GM18858 (cell line): ENCODE data around the gene NTSR1.

Experiments used
- ATAC-seq: cut with Tn5 transposase; IDR thresholded peaks from one replicate; pipeline ENCODE4 v1.9.1; 2021; ENCODE audit not compliant: unreplicated experiment

NTSR1 gene

DNA sequence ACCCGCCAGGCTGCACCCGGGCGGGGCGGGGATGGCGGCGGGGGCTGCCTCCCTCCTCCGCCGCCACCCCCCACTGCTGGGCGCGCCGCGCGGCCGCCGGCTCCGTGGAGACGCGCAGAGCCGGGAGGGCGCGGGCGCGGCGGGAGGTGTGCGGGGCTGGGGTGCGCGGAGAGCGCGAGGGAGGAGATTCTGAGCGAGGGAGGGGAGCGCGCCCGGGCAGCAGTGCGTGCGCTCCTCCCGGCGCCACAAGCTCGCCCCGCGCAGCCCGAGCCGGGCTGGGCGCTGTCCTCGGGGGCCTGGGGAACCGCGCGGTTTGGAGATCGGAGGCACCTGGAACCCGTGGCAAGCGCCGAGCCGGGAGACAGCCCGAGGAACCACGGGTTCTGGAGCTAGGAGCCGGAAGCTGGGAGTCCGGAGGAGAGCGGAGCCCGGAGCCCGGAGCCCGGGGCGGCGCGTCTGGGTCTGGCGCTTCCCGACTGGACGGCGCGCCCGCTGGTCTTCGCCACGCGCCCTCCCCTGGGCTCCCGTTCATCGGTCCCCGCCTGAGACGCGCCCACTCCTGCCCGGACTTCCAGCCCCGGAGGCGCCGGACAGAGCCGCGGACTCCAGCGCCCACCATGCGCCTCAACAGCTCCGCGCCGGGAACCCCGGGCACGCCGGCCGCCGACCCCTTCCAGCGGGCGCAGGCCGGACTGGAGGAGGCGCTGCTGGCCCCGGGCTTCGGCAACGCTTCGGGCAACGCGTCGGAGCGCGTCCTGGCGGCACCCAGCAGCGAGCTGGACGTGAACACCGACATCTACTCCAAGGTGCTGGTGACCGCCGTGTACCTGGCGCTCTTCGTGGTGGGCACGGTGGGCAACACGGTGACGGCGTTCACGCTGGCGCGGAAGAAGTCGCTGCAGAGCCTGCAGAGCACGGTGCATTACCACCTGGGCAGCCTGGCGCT lies at the start of gene NTSR1:
TSS of gene NTSR1 (plus strand) at position 246 of the 946 bp plus-strand sequence. CDS start at position 618, 372 bp downstream.
- no peak for ATAC-seq

DNA sequence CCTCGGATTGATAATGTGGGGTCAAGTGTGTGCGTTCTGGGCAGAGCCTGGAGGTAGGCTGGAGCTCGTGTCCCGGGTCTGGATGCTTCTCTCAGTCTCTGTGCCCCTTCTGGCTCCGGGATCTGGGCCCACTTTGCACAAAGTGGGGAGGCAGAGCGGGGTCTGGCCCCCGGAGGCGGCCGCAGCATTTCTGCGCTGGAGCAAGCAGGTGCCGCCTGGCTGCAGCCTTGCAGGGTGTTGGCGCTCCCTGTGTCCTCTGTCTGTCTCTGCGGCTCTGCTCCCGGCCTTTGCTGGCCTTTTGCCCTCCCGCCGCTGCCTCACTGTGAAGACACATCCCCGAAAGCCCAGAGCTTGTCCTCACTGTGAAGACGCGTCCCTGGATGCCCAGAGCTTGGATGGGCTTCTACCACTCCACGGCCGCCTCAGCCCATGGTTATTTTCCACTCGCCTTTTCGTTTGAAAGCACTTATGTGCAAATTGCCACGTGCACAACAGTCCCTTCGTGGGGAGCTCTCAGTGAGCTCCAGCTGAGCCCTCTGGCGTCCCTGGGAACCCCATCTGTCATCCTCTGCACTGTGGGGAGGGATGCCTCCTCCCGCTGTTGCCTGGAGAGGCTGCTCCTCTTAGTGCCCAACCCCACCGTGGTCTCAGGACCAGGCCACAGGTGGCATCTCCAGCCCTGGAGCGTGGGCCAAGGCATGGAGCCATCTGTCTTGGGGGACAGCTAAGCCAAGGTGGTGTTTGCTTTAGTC lies 49.0 kb upstream of the NTSR1 start:
- ATAC-seq: no peak

DNA sequence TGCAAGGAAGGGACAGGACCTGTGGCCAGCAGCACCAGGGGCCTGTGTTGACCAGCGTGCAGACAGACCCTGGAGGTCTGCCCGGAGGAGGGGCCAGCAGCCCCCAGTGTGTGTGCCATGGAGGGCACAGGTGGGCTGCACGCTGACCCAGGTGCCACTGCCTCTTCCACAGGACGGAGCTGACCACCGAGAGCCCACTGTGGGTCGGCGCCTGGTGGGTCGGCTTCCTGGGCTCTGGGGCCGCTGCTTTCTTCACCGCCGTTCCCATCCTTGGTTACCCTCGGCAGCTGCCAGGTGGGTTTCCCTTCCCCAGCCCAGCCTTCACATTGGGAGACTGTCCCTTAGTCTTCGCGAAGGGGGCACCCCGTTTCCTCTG lies 48.4 kb upstream of the NTSR1 start:
- ATAC-seq: no peak

DNA sequence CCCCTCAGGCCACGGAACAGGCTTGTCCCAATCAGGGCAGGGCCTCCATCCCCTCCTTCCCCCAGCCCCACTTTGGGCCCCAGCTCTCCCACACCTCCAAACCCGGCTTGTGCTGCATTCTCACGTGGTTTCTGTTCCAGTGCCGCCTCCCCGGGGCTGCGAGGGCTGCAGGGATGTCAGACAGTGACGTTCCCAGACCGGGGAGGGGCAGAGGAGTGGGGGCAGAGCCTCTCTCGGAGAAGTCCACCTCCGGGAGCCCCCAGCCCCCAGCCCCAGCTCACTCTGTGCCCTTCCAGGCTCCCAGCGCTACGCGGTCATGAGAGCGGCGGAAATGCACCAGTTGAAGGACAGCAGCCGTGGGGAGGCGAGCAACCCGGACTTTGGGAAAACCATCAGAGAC lies 47.9 kb upstream of the NTSR1 start:
- ATAC-seq: no peak

DNA sequence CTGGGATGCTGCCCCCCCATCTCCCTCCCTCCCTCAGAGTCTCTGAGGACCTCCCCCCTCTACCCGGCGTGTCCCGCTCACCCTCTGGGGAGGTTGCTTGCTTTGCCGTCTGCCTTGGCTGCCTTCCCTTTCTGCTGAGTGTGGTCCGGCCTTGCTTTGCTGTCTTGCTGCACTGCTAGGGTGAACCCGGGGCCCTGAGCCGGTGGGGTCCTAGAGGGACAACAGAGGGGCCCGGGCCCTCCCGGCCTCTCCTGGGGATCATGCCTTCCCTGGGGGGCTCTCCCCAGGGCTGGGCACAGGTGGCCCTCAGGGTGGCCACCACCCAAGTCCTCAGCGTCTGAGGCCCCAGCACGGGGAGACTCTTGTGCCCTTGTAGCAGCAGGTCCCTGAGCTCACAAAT lies 47.0 kb upstream of the NTSR1 start:
- ATAC-seq: no peak

DNA sequence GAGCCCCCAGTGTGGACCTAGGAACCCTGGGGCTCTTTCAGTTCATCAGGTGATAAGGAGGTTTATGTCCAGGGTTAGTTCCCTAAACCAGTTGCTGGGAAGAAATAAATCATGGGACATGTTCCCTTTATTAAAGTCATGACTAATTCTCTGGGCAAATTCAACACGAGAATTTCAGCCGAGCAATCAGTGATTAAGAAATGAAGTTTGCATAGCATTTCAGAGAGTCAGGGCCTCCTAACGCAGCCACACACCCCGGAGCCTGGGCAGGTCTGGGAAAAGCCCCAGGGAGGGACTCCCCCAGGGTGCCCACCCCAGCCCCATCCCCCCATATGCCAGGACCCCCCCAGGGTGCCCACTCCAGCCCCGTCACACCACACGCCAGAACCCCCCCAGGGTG lies 46.2 kb upstream of the NTSR1 start:
- no peak for ATAC-seq

DNA sequence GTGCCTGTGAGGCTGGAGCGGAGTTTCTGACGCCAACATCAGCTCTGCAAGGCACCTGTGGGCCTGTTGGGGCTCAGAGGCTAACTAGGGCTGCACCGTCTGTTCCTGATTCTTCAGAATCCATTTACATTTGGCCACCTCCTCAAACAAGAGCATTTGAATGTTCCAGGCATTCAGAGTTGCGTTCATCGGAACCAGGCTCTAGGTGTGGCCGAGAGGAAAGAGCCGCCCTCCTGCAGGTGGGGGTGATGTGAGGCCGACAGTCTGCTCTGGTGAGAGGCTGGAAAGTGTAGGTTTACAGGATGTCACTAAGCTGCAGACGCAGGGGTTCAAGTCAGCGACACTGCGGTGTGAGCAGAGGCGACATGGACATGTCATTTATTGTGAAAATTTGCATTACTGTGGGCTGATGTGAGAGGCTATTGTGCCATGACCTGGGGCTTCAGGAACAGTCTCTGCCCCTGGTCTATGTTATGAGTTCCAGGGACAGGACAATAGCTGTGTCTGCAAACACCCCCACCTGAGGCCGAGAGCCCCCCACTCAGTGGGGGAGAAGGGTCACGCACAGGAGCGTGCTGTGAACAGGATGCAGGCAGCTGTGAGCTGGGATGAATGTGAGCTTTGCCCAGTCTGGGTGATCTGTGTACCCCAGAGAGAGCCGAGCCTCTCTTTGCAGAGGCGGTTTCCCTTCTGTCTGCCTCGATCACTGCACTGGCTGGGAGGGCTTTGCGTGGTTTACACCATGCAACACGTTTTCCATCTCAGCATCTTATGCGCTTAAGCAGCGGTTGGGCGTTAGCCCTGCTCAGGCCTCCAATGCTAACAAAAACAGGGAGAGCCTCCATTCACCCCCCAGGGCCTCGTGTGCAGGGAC lies 45.3 kb upstream of the NTSR1 start:
- no peak for ATAC-seq

DNA sequence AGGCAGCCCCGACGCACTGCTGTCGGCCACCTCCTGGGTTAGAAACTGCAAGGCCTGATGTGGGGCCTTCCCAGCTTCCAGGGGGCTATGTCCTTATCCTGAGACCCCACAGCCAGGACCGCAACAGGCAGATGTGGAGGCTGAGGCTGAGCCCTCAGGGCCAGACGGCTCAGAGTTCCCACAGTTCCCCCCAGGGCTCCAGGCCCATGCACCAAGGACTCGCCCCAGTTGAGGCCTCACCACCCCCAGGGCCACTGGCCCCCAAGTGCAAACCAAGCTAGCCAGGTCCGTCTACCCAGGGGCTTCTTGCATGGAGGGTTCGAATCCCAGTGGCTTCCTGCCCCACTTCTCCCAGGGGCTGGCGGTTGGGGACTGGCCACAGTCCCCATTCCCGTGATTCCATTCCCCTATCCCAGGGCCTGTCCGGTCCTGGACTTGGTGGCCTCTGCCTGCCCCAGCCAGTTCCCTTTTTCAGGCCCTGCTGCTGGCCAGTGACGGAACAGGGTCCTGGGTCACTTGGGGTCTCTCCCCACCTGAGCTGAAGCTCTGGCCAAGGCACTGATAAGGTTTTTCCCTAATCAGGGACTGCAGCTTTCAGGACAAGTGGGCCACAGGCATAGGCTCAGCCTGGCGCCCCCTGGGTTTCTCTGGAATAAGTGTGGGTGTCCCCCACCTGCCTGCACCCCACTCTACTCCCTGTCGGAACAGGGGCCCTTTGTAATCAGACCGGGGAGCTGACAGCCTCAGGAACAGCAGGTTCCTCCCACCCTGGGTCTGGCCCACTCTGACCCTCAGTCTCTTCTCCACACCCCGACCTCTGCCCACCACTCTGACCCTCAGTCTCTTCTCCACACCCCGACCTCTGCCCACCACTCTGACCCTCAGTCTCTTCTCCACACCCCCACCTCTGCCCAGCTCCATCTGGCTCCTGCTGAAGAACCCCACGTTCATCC lies 44.3 kb upstream of the NTSR1 start:
- ATAC-seq: no peak

DNA sequence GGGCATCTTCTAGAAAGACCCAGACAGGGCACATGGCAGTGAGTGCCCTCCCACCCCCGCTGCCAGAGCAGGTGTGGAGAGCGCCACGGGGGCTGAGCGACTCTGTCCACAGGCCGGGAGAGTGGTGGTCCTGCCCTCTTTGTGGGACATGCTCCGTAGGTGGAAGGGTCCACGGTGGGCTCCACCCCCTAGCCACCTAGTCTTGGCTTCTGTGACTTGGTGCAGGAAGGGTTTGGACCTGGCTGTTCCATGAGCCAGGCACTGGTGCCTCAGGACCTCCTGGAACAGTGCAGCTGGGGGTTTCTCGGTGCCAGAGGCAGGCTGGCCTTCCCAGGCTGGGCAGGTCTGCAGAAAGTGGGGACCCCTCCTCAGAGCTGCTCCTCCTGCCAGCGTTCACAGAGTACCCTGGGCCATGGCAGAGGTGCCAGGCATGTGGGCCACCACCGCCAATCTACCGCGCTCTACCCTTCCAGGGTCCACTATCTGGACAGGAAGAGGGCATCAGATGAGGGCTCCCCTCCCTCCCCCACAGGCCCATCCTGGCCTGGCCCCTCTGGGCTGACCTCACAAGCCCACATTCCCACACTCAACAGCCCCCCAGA lies 43.4 kb upstream of the NTSR1 start:
- no peak for ATAC-seq

DNA sequence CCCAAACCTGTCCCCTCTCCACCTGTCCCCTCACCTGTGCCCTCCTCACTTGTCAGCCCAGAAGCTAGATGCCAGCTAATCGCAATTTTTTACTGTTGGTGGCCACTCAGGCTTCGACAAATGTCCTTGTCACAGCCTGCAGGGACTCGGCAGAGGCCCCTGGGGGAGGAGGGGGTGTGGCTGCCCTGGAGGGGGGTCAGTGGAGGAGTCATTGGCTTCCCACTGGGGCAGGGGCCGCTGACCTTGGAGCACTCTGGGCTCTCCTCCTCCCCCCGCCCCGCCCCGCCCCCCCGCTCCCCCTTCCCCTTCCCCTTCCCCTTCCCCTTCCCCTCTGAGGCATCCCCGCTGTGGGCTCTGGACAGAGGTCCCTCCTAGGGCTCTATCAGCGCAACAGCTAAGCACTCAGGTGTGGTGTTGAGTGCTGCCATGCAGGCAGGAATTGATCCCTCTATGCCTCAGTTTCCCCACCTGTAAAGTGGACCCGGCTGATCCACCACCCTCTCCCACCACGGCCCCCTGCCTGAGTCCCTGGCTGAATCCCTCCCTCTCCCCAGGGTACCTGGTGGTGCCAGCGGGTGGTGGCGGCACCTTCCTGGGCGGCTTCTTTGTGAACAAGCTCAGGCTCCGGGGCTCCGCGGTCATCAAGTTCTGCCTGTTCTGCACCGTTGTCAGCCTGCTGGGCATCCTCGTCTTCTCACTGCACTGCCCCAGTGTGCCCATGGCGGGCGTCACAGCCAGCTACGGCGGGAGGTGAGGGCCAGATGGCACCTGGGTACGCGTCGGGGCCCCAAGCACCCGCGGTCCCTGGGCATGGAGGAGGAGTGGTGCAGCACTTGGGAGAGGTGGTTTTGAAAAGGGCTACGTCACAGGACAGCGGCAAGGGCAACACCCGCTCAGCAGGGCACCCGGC lies 42.6 kb upstream of the NTSR1 start:
- ATAC-seq: no peak

DNA sequence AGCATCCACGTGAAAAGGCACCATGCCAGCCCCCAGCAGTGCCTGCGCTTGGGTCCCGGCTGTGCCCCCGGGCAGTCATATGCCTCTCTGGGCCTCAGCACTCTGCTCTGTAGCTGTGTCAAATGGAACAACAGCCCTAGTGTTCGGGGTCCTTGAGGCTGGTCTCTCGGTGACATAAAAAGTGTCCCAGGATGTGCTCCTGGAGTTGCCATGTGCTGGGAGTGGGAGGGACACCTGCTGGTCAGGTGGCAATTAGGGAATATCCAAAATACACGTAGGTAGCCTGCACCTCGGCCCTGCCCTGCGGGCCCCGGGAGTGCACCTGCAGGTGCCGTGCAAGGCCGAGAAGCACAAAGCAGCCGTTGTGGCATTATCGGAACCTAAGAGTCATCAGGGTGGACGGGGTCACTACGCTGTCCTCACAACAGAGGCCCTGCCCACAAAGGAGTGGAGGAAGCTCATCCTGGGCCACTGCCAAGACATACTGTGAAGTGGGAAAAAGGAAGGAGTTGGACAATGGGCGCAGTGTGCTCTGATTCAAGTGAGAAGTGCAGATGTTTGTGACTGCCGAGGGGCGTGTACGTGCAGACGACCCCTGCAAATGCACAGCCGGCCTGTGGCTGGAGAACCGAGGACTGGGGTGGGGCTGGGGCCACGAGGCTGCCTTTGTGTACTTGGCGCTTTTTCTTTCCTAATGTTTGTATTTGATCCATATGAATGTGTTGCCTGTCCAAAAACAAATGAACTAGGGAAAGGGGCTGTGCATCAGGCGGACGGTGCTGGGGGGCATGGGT lies 41.7 kb upstream of the NTSR1 start:
- no peak for ATAC-seq

DNA sequence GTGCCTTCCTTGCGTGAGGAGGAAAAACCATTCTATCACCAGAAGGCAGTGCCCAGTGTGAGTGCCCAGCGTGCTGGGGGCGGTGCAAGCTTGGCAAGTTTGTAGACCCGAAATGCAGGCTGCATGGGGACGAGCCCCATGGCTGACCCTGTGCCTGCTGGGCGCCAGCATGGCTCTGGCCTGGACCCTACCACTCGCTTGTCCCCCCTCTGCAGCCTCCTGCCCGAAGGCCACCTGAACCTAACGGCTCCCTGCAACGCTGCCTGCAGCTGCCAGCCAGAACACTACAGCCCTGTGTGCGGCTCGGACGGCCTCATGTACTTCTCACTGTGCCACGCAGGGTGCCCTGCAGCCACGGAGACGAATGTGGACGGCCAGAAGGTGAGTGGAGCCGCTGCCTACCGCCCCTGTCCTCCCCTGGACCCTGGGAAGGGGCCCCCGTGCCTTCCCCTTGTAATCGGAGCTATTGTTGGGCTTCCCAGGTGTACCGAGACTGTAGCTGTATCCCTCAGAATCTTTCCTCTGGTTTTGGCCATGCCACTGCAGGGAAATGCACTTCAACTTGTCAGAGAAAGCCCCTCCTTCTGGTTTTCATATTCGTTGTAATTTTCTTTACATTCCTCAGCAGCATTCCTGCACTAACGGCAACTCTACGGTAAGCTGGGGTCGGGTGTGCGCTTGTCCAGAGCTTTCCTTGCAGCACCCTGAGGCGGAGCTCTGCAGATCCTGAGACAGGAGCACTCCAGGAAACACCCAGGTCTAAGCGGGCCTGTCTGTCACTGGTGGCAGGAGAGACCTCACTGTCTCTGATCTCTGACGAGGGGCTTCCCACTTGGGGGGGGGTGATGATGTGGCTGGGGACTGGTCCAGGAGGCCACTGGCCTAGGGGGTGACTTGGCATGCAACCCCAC lies 40.9 kb upstream of the NTSR1 start:
- no peak for ATAC-seq

DNA sequence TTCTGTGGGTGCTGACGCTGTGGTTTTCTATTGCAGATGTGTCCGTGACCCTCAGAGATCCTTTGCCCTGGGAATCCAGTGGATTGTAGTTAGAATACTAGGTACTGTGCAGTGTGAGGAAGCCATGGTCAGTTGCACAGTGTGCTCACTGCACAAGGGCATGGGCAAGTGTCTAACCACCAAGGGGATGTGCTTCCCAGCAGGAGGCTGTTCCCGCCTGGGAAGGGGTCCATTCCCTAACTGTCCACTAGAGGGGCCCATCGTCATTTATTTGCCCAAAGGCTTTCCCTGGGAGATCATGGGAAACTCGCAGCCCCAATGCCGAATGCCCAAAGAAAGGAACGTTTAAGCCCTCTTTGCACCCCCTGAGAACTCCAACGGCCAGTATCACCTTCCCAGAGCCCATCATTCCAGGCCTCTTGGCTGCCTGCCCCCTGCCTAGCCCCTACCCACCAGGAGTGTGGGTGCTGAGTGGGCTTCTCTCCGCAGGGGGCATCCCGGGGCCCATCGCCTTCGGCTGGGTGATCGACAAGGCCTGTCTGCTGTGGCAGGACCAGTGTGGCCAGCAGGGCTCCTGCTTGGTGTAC lies 40.1 kb upstream of the NTSR1 start:
- ATAC-seq: no peak

DNA sequence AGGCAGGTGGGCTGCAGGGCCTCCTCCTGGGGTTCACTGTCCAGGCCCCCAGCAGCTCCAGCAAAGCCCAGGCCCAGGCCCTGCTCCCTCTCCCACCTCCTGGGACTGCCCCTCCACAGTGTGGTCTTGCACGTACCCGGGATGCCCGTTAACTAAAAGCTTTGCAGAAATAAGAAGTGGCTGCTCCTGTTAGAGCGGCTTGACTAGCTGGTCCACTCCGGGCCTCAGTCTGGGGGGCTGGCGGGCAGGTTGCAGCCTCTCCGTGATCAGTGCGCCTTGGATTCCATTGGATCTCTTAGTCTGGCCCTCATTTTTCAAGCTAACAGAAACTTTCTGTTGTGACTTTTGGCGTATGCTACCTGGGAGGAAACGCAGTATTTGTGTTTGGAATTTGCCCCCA lies 39.4 kb upstream of the NTSR1 start:
- no peak for ATAC-seq

DNA sequence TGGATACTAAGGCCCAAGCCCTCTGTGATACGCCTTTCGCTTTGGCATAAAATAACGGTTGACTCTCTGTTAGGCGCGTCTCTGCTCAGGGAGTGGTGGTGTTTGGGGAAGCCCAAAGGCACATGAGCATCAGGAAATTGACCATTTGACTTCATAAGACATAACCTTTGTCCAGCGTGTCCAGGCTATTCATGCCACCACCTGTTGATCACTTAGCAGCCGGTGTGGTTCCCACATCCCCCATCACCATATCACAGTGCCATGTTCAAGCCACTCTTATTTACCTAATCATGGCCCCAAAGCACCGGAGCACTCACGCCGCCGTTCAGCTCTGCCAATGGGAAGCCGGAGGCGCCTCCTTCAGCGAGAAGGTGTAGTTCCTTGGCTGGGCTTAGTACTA lies 38.5 kb upstream of the NTSR1 start:
- ATAC-seq: no peak

DNA sequence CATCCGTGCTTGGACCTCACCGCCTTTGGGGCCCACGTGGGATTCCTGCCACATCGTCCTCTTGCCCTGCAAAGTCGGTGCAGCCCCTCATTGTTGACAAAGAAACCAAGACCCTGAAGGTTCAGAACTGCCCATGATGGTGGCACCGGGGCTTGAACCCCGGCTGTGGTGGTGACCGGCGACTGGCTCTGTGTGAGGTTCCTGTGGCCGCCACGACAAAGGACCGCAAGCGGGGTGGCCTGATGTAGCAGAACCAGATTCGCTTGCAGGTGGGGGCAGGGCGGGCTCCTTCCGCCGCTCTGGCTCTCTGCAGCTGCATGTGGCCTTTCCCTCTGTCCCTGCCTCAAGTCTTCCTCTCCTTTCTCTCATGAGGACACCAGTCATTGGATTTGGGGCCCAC lies 37.6 kb upstream of the NTSR1 start:
- no peak for ATAC-seq

DNA sequence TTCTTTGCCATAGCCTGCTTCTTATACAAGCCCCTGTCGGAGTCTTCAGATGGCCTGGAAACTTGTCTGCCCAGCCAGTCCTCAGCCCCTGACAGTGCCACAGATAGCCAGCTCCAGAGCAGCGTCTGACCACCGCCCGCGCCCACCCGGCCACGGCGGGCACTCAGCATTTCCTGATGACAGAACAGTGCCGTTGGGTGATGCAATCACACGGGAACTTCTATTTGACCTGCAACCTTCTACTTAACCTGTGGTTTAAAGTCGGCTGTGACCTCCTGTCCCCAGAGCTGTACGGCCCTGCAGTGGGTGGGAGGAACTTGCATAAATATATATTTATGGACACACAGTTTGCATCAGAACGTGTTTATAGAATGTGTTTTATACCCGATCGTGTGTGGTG lies 36.9 kb upstream of the NTSR1 start:
- ATAC-seq: no peak
